ENCODE results near the gene PVRIG.
"Not testable (repeated sequence)": the region's sequence is repeated elsewhere in the genome, so short reads cannot be mapped to it uniquely, and the experiment has no call there.

The PVRIG gene

DNA sequence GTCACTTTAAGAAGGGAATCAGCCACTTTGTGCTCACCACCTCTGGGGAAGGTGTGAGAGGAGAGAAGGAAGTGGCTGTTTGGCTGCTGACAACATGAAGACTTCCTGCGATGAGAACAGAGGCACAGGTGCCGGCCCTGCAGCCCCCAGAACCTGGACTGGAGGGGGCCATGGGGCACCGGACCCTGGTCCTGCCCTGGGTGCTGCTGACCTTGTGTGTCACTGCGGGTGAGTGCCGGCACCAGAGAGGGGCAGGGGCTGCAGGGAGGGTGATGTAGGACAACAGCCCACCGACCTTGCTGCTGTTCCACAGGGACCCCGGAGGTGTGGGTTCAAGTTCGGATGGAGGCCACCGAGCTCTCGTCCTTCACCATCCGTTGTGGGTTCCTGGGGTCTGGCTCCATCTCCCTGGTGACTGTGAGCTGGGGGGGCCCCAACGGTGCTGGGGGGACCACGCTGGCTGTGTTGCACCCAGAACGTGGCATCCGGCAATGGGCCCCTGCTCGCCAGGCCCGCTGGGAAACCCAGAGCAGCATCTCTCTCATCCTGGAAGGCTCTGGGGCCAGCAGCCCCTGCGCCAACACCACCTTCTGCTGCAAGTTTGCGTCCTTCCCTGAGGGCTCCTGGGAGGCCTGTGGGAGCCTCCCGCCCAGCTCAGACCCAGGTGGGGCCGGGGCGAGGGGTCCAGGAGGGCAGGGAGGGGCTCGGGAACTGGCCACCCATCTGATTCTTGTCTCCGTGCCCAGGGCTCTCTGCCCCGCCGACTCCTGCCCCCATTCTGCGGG lies at the start of gene PVRIG:
TSS of gene PVRIG (plus strand) at position 149 of the 785 bp plus-strand sequence. CDS start at position 171, 22 bp downstream.
- not testable (repeated sequence) for DNase-seq

DNA sequence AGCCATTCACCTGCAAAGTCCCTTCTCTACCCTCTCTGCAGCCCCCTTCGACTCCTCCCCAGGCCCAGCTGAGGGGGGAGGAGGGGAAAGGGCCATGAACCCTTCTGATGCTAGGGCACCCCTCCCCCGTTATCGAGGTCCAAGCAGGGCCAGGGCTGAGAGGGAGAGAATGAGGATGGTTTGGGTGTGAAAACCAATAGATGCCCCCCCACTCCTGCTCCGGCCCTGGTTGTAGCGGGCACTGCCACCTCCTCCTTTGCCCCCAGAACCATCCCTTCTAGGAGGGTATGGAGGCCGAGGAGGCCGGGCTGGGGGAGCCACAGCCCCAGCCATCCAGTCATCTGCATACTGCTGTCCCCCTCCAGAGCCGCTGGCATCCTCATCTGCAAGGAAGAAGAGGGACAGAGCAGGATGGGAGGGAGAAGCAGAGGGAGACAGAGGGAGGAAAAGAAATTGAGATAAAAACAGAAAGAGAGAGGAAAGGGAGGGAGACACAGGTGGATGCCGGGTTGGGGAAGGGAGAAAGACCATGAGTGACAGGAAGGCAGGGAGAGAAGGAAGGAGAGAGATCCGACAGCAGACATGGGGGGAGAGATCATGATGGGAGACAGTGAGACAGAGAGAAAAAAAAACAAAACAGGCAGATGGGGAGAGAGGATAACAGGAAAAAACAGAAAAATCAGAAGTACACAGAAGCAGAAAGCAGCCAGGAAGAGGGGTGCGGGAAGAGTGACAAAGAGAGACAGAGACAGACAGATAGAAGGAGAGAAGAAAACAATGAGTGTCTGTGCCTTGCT lies 49.5 kb upstream of the PVRIG start:
- no peak for DNase-seq

GRCh38 chr7:100171087-100171681 lies 48.6 kb upstream of the PVRIG start:
- DNase-seq, result peak in 1 of 2 experiments; percentile 60

- peak in 1 of 2 experiments; percentile 40 for DNase-seq
Observed at GRCh38 chr7:100171840-100172239, 47.9 kb upstream of the PVRIG start.

GRCh38 chr7:100173806-100174495 lies 45.8 kb upstream of the PVRIG start:
- no peak for DNase-seq

DNA sequence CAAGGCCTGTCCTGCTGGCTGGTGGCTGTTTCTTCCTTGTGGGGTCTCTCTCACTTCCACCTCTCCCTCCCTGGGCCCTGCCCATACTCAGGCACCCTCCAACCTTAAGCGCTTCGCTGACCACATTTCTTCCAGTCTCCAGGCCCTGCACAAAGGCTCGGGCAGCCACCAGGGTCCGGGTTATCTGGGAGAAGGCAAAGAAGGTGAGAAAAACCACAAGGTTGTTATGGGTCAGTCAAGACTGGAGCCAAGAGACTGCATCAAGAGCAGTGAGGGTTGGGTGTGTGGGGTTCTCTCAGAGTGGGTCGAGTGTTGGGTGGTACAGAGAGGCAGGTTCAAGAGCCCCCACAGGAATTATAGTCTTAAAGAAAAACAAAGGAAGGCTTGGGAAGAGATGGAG lies 45.2 kb upstream of the PVRIG start:
- DNase-seq, result no peak

GRCh38 chr7:100175296-100175935 lies 44.3 kb upstream of the PVRIG start:
- DNase-seq, result no peak

DNA sequence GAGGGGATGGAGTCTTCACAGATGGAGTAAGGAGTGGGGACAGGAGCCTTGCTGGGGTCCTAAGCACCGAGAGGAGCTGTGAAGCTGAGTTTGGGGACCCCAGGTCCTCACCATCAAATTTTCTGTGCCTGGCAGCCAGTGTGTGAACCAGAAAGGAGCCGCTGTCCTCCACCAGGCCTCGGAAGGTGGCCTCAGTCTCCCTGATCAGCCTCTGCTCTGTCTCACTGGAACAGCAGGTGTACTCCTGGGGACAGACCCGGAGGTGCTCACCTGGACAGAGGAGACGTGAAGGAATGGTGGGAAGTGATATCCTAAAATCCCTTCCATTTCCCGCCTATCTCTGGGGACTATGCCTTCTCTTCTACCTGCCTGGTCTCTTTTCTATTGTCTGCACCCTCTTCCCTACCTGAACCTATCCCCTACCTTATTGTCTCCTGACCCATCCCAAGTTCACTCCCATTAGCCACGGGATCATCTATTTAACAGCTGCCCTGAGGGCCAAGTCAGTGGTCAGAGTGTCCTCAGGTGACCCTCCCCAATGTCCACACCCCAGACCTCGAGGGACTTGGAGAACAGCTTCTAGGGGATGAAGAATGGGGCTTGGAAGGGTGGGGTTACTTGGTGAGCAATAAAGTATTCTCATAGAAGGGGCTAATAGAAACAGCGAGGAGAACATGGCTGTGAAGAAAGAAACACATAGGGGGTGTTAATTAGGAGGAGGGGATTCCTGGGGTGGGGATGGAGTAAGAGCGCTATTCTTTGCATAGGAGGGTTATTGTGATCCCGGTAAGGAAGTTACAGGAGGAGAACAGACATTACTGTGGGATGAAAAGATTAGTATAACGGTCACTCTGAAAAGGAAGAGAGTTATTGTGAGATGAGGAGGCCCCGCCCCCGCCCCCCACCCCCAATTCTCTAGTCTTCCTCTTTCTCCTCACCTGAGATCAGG lies 43.4 kb upstream of the PVRIG start:
- peak in 1 of 2 experiments; percentile 40 for DNase-seq

GRCh38 chr7:100177045-100178001 lies 42.4 kb upstream of the PVRIG start, which contains the start of the genes GPC2 and STAG3:
GPC2 (minus strand) TSS chr7:100177381; CDS start chr7:100177199, 182 bp downstream.
STAG3 (plus strand) TSS chr7:100177918; CDS start chr7:100180557, 2,639 bp downstream.
- DNase-seq, result peak; percentile 97 to 99

DNA sequence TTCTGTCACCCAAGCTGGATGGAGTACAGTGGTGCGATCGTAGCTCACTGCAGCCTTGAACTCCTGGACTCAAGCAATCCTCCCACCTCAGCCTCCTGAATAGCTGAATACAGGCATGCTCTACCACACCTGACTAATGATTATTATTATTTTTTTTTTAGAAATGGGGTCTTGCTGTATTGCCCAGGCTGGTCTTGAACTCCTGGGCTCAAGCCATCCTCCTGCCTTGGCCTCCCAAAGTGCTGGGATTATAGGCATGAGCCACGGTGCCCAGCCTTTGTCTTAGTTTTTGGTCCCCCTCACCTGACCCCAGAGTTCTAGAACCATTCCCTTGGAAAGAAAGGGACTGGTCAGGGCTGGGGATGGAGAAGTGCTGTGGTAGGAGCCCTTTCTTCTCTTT lies 39.7 kb upstream of the PVRIG start:
- DNase-seq, result not testable (repeated sequence)

- not testable (repeated sequence) for DNase-seq
Observed at GRCh38 chr7:100182616-100183015, 37.1 kb upstream of the PVRIG start.

DNA sequence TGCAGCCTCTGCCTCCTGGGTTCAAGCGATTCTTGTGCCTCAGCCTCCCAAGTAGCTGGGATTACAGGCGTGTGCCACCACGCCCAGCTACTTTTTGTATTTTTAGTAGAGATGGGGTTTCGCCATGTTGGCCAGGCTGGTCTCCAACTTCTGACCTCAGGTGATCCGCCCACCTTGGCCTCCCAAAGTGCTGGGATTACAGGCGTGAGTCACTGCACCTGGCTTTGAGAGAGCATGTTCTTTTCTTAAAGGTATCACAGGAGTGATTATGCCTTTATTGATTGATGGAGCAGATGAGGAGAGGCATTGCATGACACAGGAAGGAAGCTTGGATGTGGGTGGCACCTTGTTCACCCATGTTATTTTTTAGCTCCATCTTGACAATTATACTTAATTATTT lies 36.7 kb upstream of the PVRIG start:
- not testable (repeated sequence) for DNase-seq

DNA sequence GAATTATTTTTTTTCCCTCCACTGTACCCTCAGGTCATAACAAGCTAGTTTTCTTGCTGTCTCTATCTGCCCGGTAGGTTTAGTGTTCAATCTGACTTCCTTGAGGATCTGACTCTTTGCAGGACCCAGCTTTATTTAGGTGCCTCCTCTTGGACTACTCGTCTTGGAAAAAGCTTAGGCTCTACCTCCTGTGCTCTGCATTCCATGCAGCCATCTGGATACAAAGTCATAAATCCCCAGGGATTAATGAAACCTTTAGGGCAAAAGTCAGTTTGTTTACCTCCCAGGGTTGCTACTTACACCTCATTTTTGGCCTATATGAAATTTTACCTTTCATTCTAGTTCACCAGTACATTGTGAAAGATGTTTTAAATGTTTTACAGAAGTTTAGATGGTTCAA lies 34.0 kb upstream of the PVRIG start:
- no peak for DNase-seq

- no peak for DNase-seq
Observed at GRCh38 chr7:100189061-100189460, 30.7 kb upstream of the PVRIG start.

DNA sequence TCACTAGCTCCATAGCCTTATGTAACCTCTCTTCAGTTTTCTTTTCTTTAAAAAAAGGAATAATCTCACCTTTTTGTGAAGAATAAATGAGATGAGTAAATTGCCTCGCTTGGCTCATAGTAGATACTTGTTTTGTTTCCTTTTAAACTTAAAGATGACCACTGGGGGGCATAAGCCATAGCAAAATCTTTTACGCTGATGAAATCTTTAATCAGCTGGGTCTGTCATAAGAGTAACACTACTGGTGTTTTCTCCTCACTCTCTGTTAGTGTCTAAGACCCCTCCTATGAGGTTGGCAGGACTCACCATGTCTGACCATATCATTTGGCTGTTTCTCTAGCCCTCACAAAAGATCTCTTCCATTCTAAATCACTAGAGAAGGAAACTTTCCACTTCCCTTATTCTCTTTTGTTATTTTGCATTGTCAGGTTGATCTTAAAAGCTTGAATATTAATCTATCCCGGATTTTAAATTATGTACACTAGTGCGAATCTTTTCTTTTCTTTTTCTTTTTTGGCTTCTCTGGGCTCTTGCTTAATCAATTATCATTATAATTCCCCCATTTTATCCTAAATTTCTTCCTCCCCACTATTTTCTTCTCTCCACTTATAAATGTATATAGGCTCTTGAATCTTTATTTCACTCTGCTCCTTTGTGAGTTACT lies 29.6 kb upstream of the PVRIG start:
- peak in 1 of 2 experiments; percentile 48 for DNase-seq

DNA sequence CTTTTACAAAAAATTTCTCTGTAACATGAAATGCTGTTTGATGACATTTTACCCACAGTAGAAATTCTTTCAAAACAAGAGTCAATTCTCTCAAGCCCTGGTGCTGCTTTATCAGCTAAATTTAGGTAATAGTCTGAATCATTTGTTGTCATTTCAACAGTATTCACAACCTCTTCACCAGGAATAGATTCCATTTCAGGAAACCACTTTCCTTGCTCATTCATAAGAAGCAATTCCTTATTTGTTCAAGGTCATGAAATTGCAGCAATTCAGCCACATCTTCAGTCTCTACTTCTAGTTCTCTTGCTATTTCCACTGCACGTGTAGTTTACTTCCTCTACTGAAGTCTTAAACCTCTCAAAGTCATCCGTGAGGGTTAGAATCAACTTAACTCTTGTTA lies 28.0 kb upstream of the PVRIG start:
- DNase-seq, result no peak

DNA sequence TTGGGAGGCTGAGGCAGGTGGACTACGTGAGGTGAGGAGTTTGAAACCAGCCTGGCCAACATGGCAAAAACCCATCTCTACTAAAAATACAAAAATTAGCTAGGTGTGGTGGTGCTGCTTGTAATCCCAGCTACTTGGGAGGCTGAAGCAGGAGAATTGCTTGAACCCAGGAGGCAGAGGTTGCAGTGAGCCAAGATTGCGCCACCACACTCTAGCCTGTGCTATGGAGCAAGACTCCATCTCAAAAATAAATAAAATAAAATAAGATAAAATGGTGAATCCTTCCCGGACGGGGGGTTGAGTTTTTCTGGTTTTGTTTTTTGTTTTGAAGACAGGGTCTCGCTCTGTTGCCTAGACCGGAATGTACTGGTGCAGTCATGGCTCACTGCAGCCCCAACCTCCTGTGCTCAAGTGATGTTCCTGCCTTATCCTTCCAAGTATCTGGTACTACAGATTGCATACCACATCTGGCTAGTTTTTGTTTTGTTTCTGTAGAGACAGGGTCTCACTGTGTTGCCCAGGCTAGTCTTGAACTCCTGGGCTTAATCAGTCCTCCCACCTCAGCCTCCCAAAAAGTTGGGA lies 27.4 kb upstream of the PVRIG start:
- DNase-seq, result not testable (repeated sequence)

GRCh38 chr7:100192969-100193368 lies 26.8 kb upstream of the PVRIG start:
- DNase-seq, result no peak

DNA sequence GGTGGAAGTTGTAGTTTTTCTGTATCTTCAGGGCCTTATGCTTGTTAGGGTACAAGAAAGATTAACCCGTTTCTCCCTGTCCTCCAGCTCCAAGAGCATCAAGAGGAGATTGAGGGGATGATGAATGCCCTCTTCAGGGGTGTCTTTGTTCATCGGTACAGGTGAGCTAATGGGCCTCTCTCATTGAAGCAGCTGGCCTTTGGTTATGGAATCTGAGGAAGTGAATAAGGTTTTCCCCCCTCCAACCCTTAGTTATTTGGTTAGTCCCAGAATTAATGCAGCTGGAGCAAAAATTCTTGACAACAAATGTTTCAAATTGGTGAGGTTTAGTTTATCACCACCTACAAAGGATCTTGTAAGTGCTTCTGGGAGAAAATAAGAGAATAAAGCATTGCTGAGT lies 24.5 kb upstream of the PVRIG start:
- DNase-seq, result no peak
